Upper lobe of left lung (tissue), 6 donors: ENCODE results near the gene APC2. TPM values are rescaled to one million over a fixed set of nuclear protein-coding genes. Genes with fewer than 3 reads are reported as not detected.
A peak's percentile ranks its signal among the peaks of the same experiment; 100 is the strongest.

Source experiments
- ATAC-seq, 2 donors: fragments of 200-7000 bp; cut with Tn5 transposase; one replicate each; pipeline ENCODE4 v1.9.1; 2022; ENCODE audit warnings: mild to moderate bottlenecking in 2 of 2, moderate library complexity in 2 of 2; ENCODE audit not compliant: low FRiP score in 2 of 2
- DNase-seq, 2 donors: peaks; one replicate each; pipeline ENCODE4 v3.0.0-alpha.2; 2019 to 2020
- H3K27ac ChIP-seq, 4 donors: fragments of 200-600 bp; sonication (generic); one replicate each; pipeline ENCODE4 v1.5.1; 2016 to 2019
- H3K27me3 ChIP-seq, 4 donors: fragments of 200-600 bp; sonication (generic); one replicate each; pipeline ENCODE4 v1.5.1; 2017 to 2019
- H3K36me3 ChIP-seq, 4 donors: fragments of 200-600 bp; sonication (generic); one replicate each; pipeline ENCODE4 v1.5.1; 2016 to 2019
- H3K4me1 ChIP-seq, 4 donors: fragments of 200-600 bp; sonication (generic); one replicate each; pipeline ENCODE4 v1.5.1; 2018 to 2019
- H3K4me3 ChIP-seq, 4 donors: fragments of 200-600 bp; sonication (generic); one replicate each; pipeline ENCODE4 v1.5.1; 2017 to 2019; ENCODE audit warnings: mild to moderate bottlenecking in 2 of 4, moderate library complexity in 1 of 4
- H3K9me3 ChIP-seq, 4 donors: fragments of 200-600 bp; sonication (generic); one replicate each; pipeline ENCODE4 v1.5.1; 2018 to 2019
- EP300 ChIP-seq, 4 donors: sonication (generic); formaldehyde crosslinking; IDR thresholded peaks; one replicate each; pipeline ENCODE4 v1.5.1; 2017; ENCODE audit warnings: antibody characterized with exemption in 4 of 4, control low read depth in 2 of 4
- POLR2A ChIP-seq, 4 donors: fragments of 450-650 bp; IDR thresholded peaks; one replicate each; pipeline ENCODE4 v1.5.1; 2016 to 2017; ENCODE audit warnings: antibody characterized with exemption in 4 of 4, mild to moderate bottlenecking in 2 of 4
- POLR2AphosphoS5 ChIP-seq, 2 donors: sonication (generic); formaldehyde crosslinking; IDR thresholded peaks; one replicate each; pipeline ENCODE4 v1.5.1; 2017; ENCODE audit warnings: antibody characterized with exemption in 2 of 2
- WGBS, 2 donors: methylation state at CpG; one replicate each; pipeline ENCODE4 v1.1.5; 2017 to 2018; 5-methylcytosine and 5-hydroxymethylcytosine counted together
- total RNA-seq, 6 donors: library from RNA; depleted of rRNA in 4 of 6; stranded (reverse); fragments of >200 nt in 4 of 6; gene quantifications; one replicate each; pipeline versions ENCODE4 v1.1.0 to v1.2.1, GENCODE V29; 2016 to 2021
- TF ChIP-seq, protein P1 (sequence below), 6 experiments: fragments of 450-650 bp in 4 of 6; fragments of 200-600 bp in 2 of 6; sonication (generic) in 2 of 6; IDR thresholded peaks; one replicate each; pipeline ENCODE4 v1.5.1; 2016 to 2019; ENCODE audit warnings: antibody characterized with exemption in 6 of 6
- donor health status: DM: no; HTN: no; CAD: no; lungs with moderate emphysema.
- donor health status: DM: no; HTN: yes; CAD: no; lungs with severe emphysema.

The APC2 gene
- total RNA-seq, 6 donors from 2014 or later, result 0.06 to 1.0 (median 0.11) TPM; not detected in 1

DNA sequence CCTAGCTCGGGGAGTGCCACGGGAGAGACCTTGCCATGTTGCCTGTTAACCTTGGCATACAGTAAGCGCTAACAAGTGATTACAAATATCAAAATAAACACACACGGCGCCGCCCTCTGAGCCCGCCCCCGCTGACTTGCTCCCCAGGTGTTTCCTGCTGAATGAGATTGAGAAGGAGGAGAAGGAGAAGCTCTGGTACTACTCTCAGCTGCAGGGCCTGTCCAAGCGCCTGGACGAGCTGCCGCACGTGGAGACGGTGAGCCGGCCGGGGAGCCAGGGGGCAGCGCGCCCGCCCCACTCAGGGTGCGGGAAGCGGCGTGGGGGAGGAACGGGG lies 5.0 kb downstream of the APC2 start:
- Histone ChIP-seq H3K36me3 (no peaks in the 10 kb centered on the region), H3K27me3 (peaks cover 6 to 68% (median 44%) of the 10 kb centered on the region in 4 donors), H3K4me1 (peaks cover 8 to 35% (median 21%) of the 10 kb centered on the region in 4 donors), H3K4me3 (no peak overlapping the region), H3K9me3 (no peaks in the 10 kb centered on the region), H3K27ac (no peak overlapping the region)
- TF ChIP-seq POLR2A (IDR thresholded peaks at IDR 0.05) (no peak), EP300 (IDR thresholded peaks at IDR 0.05) (no peak), POLR2AphosphoS5 (IDR thresholded peaks at IDR 0.05) (no peak)
- TF ChIP-seq, protein P1, sequence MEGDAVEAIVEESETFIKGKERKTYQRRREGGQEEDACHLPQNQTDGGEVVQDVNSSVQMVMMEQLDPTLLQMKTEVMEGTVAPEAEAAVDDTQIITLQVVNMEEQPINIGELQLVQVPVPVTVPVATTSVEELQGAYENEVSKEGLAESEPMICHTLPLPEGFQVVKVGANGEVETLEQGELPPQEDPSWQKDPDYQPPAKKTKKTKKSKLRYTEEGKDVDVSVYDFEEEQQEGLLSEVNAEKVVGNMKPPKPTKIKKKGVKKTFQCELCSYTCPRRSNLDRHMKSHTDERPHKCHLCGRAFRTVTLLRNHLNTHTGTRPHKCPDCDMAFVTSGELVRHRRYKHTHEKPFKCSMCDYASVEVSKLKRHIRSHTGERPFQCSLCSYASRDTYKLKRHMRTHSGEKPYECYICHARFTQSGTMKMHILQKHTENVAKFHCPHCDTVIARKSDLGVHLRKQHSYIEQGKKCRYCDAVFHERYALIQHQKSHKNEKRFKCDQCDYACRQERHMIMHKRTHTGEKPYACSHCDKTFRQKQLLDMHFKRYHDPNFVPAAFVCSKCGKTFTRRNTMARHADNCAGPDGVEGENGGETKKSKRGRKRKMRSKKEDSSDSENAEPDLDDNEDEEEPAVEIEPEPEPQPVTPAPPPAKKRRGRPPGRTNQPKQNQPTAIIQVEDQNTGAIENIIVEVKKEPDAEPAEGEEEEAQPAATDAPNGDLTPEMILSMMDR (IDR thresholded peaks at IDR 0.05), result no peak
- WGBS, 2 donors, result 3 to 9% methylated on average over 9 to 22 of the region's 22 CpGs
- DNase-seq (no peak), ATAC-seq (no peak)

DNA sequence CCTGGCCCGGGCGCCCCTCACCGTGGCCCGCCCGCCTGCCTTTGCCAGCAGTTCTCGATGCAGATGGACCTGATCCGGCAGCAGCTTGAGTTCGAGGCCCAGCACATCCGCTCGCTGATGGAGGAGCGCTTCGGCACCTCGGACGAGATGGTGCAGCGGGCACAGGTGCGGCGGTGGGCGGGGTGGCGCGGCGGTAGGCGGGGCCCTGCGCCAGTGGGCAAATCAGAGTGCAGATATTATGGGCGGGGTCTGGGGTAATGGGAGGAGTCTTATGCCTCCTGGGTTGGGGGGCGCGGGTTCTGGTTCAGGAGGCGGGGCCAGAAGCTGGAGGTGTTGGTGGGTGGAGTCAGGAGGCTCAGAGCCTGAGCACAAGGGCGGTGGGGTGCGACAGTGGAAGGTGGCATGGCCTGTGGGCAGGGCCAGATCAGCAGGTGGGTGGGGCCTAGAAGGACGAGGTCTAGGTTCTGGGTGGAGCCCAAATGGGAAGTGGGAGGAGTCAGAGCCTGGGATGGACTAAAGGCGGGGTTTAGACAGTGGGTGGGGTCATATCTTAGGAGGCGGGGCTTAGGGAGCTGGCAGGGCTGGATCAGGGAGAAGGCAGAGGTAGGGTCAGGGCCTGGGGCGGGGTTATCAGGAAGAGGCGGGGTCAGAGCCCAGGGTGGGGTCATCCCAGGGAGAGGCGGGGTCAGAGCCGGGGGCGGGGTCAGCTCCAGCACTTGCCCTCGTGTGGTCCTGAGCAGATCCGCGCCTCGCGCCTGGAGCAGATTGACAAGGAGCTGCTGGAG lies 5.6 kb downstream of the APC2 start:
- peaks cover 0 to 5% (median 2%) of the 10 kb centered on the region in 4 donors for H3K36me3 ChIP-seq
- DNase-seq (peak; percentile 37 to 88), ATAC-seq (peak; percentile 30 to 52)
- H3K27ac ChIP-seq, result no peak overlapping the region
- H3K27me3 ChIP-seq, result peaks cover 4 to 63% (median 39%) of the 10 kb centered on the region in 4 donors
- H3K4me3 ChIP-seq, result no peak overlapping the region
- H3K4me1 ChIP-seq, result peaks cover 8 to 32% (median 21%) of the 10 kb centered on the region in 4 donors
- TF ChIP-seq POLR2A (IDR thresholded peaks at IDR 0.05), result no peak
- TF ChIP-seq POLR2AphosphoS5 (IDR thresholded peaks at IDR 0.05), result no peak
- no peak for TF ChIP-seq EP300 (IDR thresholded peaks at IDR 0.05)
- TF ChIP-seq, protein P1 (IDR thresholded peaks at IDR 0.05), result no peak
- H3K9me3 ChIP-seq, result no peaks in the 10 kb centered on the region
- 7% methylated on average over 23 to 29 of the region's 42 CpGs for WGBS, 2 donors

DNA sequence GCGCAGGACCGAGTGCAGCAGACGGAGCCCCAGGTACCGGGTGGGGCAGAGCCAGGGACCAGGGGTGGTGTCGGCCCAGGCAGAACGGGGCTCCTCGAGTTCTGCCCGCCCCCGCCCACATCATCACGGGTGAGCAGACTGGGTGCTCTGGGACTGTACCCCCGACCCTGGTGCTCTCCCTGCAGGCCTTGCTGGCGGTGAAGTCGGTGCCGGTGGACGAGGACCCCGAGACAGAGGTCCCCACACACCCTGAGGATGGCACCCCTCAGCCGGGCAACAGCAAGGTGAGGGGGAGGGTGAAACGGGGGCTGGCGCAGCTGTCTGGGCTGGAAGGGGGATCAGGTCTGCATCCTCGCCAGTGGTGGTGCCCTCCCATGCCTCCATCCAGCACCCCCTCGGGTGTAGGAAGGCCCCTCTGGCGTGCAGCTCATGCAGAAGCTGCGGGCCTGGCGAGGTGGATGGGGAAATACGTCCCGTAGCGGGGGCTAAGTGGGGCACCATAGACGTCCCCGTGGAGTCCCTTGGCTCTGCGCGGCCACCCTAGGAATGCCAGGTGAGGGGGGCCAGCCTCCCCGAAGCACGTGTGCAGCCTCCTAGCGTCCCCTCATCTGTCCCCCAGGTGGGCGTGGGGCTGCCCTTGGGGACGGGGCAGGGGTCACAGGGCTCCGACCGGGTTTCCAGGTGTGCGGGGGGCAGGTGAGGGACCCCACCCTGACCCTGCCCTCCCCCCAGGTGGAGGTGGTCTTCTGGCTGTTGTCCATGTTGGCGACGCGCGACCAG lies 6.4 kb downstream of the APC2 start:
- ATAC-seq (no peak), DNase-seq (peak in 1 of 2 donors; percentile 55)
- 34% methylated on average over 25 of the region's 43 CpGs; no CpG with 5 or more reads in 1 of the 2 donors for WGBS, 2 donors
- H3K27ac ChIP-seq, result no peak overlapping the region
- TF ChIP-seq, protein P1 (IDR thresholded peaks at IDR 0.05), result no peak
- TF ChIP-seq POLR2AphosphoS5 (IDR thresholded peaks at IDR 0.05) (no peak), POLR2A (IDR thresholded peaks at IDR 0.05) (no peak), EP300 (IDR thresholded peaks at IDR 0.05) (no peak)
- no peaks in the 10 kb centered on the region for H3K9me3 ChIP-seq
- H3K27me3 ChIP-seq, result peaks cover 3 to 55% (median 34%) of the 10 kb centered on the region in 4 donors
- H3K4me1 ChIP-seq, result peaks cover 8 to 32% (median 21%) of the 10 kb centered on the region in 4 donors
- peaks cover 0 to 11% (median 4%) of the 10 kb centered on the region in 4 donors for H3K36me3 ChIP-seq
- no peak overlapping the region for H3K4me3 ChIP-seq

DNA sequence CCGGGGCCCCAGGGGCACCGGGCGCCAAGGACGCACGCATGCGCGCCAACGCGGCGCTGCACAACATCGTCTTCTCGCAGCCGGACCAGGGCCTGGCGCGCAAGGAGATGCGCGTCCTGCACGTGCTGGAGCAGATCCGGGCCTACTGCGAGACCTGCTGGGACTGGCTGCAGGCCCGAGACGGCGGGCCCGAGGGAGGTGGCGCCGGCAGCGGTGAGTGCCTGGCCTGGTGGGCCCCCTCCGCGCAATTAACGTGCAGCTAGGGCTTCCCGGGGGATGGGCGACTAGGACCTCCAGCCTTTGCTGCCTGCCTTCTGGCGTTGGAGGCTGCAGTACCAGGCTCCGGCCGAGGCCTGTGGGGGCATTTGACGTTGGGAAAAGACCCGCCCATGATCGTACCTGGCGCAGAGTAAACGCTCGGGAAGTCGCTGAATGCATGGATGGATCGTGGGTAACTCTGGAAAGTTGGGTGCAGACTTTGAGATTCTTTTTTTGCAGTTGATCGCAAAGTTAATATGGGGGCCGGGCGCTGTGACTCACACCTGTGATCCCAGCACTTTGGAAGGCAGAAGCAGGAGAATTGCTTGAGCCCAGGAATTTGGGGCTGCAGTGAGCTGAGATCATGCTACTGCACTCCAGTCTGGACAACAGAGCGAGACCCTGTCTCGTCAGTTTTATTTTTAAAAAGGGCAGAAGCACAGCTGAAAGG lies 7.3 kb downstream of the APC2 start:
- no peak overlapping the region for H3K27ac ChIP-seq
- peaks cover 8 to 32% (median 21%) of the 10 kb centered on the region in 4 donors for H3K4me1 ChIP-seq
- peaks cover 3 to 46% (median 28%) of the 10 kb centered on the region in 4 donors for H3K27me3 ChIP-seq
- TF ChIP-seq, protein P1 (IDR thresholded peaks at IDR 0.05), result no peak
- no peak for TF ChIP-seq EP300 (IDR thresholded peaks at IDR 0.05)
- TF ChIP-seq POLR2A (IDR thresholded peaks at IDR 0.05), result no peak
- no peak for TF ChIP-seq POLR2AphosphoS5 (IDR thresholded peaks at IDR 0.05)
- ATAC-seq, result no peak
- H3K36me3 ChIP-seq, result peaks cover 0 to 11% (median 4%) of the 10 kb centered on the region in 4 donors
- 12 to 20% methylated on average over 31 to 37 of the region's 48 CpGs for WGBS, 2 donors
- H3K4me3 ChIP-seq, result no peak overlapping the region
- DNase-seq, result peak in 1 of 2 donors; percentile 82
- no peaks in the 10 kb centered on the region for H3K9me3 ChIP-seq
